Measurements from ENCODE around the gene BCL2A1. TPM values are rescaled to one million over a fixed set of nuclear protein-coding genes. Genes with fewer than 3 reads are reported as not detected.
"Not testable (repeated sequence)": the region's sequence is repeated elsewhere in the genome, so short reads cannot be mapped to it uniquely, and the experiment has no call there.

Gene BCL2A1
- total RNA-seq, 1 experiment from 2014 or later = not detected

GRCh38 chr15:79918278-79918677 lies 52.7 kb downstream of the BCL2A1 start:
- Mint-ChIP-seq H3K27me3 (ENCODE audit: insufficient read depth, unreplicated experiment) (no peaks in the 10 kb centered on the region), H3K4me3 (ENCODE audit: unreplicated experiment) (no peak overlapping the region), H3K4me1 (ENCODE audit: low read depth, unreplicated experiment) (no peaks in the 10 kb centered on the region), H3K27ac (ENCODE audit: unreplicated experiment) (no peak overlapping the region), H3K36me3 (ENCODE audit: insufficient read depth, unreplicated experiment) (peaks cover 63% of the 10 kb centered on the region), H3K9me3 (ENCODE audit: unreplicated experiment) (peaks cover 31% of the 10 kb centered on the region)
- Histone ChIP-seq H3K27me3 (replicated peaks; ENCODE audit: control insufficient read depth, insufficient read depth, low read length) (no peaks in the 10 kb centered on the region), H3K4me3 (ENCODE audit: low read depth, low read length) (no peak overlapping the region), H3K9me3 (peaks cover 28% of the 10 kb centered on the region), H3K4me1 (no peaks in the 10 kb centered on the region), H3K36me3 (ENCODE audit: control insufficient read depth, insufficient read depth, low read length) (no peaks in the 10 kb centered on the region)
- ChIA-PET POLR2A (no interaction called here), CTCF (no interaction called here)
- no TSS peak for BruUV-seq (replicated peaks)
- intact Hi-C loops (cut with micrococcal nuclease; ENCODE audit: unreplicated experiment) = no loop called here
- TF ChIP-seq CTCF (IDR thresholded peaks at IDR 0.05; ENCODE audit: insufficient read depth in 1 of 2, low read depth in 1 of 2, low read length in 1 of 2, severe bottlenecking in 1 of 2, unreplicated experiment in 1 of 2) = no peak
- DNase-seq = no peak

- no TSS peak for BruUV-seq (replicated peaks)
- intact Hi-C loops (cut with micrococcal nuclease; ENCODE audit: unreplicated experiment) = no loop called here
- Histone ChIP-seq H3K9me3 (peaks cover 27% of the 10 kb centered on the region), H3K4me3 (ENCODE audit: low read depth, low read length) (no peak overlapping the region), H3K36me3 (ENCODE audit: control insufficient read depth, insufficient read depth, low read length) (no peaks in the 10 kb centered on the region; the same call in 1 of the 2 replicates), H3K4me1 (no peaks in the 10 kb centered on the region), H3K27me3 (replicated peaks; ENCODE audit: control insufficient read depth, insufficient read depth, low read length) (no peaks in the 10 kb centered on the region)
- no peak for TF ChIP-seq CTCF (IDR thresholded peaks at IDR 0.05; ENCODE audit: insufficient read depth in 1 of 2, low read depth in 1 of 2, low read length in 1 of 2, severe bottlenecking in 1 of 2, unreplicated experiment in 1 of 2)
- Mint-ChIP-seq H3K9me3 (ENCODE audit: unreplicated experiment) (peaks cover 28% of the 10 kb centered on the region), H3K27ac (ENCODE audit: unreplicated experiment) (no peak overlapping the region), H3K36me3 (ENCODE audit: insufficient read depth, unreplicated experiment) (peaks cover 49% of the 10 kb centered on the region), H3K4me3 (ENCODE audit: unreplicated experiment) (no peak overlapping the region), H3K4me1 (ENCODE audit: low read depth, unreplicated experiment) (no peaks in the 10 kb centered on the region), H3K27me3 (ENCODE audit: insufficient read depth, unreplicated experiment) (no peaks in the 10 kb centered on the region)
- ChIA-PET POLR2A (no interaction called here), CTCF (no interaction called here)
- no peak for DNase-seq
Observed at GRCh38 chr15:79916502-79917132, 54.4 kb downstream of the BCL2A1 start.

GRCh38 chr15:79915776-79916501 lies 55.1 kb downstream of the BCL2A1 start:
- H3K4me1 Mint-ChIP-seq (ENCODE audit: low read depth, unreplicated experiment); CTCF ChIA-PET; POLR2A ChIA-PET; H3K27ac Mint-ChIP-seq (ENCODE audit: unreplicated experiment); H3K4me3 Mint-ChIP-seq (ENCODE audit: unreplicated experiment); H3K4me1 ChIP-seq; H3K27me3 Mint-ChIP-seq (ENCODE audit: insufficient read depth, unreplicated experiment); DNase-seq; H3K27me3 ChIP-seq (replicated peaks; ENCODE audit: control insufficient read depth, insufficient read depth, low read length); H3K4me3 ChIP-seq (ENCODE audit: low read depth, low read length); BruUV-seq (replicated peaks); H3K36me3 ChIP-seq (ENCODE audit: control insufficient read depth, insufficient read depth, low read length); intact Hi-C loops (cut with micrococcal nuclease; ENCODE audit: unreplicated experiment): not testable (repeated sequence)
- H3K36me3 Mint-ChIP-seq (ENCODE audit: insufficient read depth, unreplicated experiment) = peaks cover 43% of the 10 kb centered on the region
- H3K9me3 ChIP-seq = peaks cover 23% of the 10 kb centered on the region
- H3K9me3 Mint-ChIP-seq (ENCODE audit: unreplicated experiment) = peaks cover 21% of the 10 kb centered on the region
